Keratinocyte (primary cell): ENCODE data around the gene PRKAR1B. TPM values are rescaled to one million over a fixed set of nuclear protein-coding genes. Genes with fewer than 3 reads are reported as not detected.

Source experiments
- DNase-seq: peaks from one replicate; pipeline ENCODE4 v3.0.0-alpha.2; 2011; ENCODE audit warnings: low read depth, missing footprints, low spot score
- FAIRE-seq: peaks from 2 replicates; lab custom pipeline; 2011; peaks lifted over from hg19 to GRCh38; lab: Jason Lieb, UNC
- H2AFZ ChIP-seq: 2 replicates; pipeline ENCODE4 v1.6.0; 2012; ENCODE audit warnings: low read length, control low read depth, inconsistent platforms; ENCODE audit not compliant: control insufficient read depth
- H3K27ac ChIP-seq: 2 replicates; pipeline ENCODE4 v1.5.1; 2011; ENCODE audit warnings: low read length; ENCODE audit not compliant: control insufficient read depth, insufficient read depth
- H3K27me3 ChIP-seq: 3 replicates; pipeline ENCODE4 v1.6.0; 2011; ENCODE audit warnings: low read length; ENCODE audit not compliant: control insufficient read depth, insufficient read depth; ENCODE audit errors: extremely low read depth
- H3K36me3 ChIP-seq, 2 experiments: 2 replicates in 1 of 2; 3 replicates in 1 of 2; pipeline ENCODE4 v1.5.1; 2011; ENCODE audit warnings: low read length in 2 of 2, mild to moderate bottlenecking in 1 of 2; ENCODE audit not compliant: control insufficient read depth in 2 of 2, insufficient read depth in 2 of 2; ENCODE audit errors: extremely low read depth in 1 of 2
- H3K4me1 ChIP-seq: 3 replicates; pipeline ENCODE4 v1.5.1; 2011; ENCODE audit warnings: low read length; ENCODE audit not compliant: control insufficient read depth, insufficient read depth; ENCODE audit errors: extremely low read depth
- H3K4me2 ChIP-seq: 3 replicates; pipeline ENCODE4 v1.6.0; 2011; ENCODE audit warnings: low read depth, low read length; ENCODE audit not compliant: control insufficient read depth, insufficient read depth; ENCODE audit errors: extremely low read depth
- H3K4me3 ChIP-seq, 3 experiments: fragments of 200-600 bp in 1 of 3; sonication (generic) in 1 of 3; 2 replicates in 2 of 3; 3 replicates in 1 of 3; pipeline ENCODE4 v1.5.1; 2011 to 2016; ENCODE audit warnings: low read length in 3 of 3, mild to moderate bottlenecking in 3 of 3, control low read depth in 2 of 3, inconsistent platforms in 1 of 3, low read depth in 1 of 3, mixed read lengths in 1 of 3, mixed run types in 1 of 3, moderate library complexity in 1 of 3; ENCODE audit not compliant: control insufficient read depth in 2 of 3, insufficient read depth in 2 of 3; ENCODE audit errors: extremely low read depth in 1 of 3
- H3K79me2 ChIP-seq: 2 replicates; pipeline ENCODE4 v1.6.0; 2012; ENCODE audit warnings: low read length; ENCODE audit not compliant: control insufficient read depth, insufficient read depth
- H3K9ac ChIP-seq: 3 replicates; pipeline ENCODE4 v1.6.0; 2011; ENCODE audit warnings: low read length; ENCODE audit not compliant: control insufficient read depth, insufficient read depth; ENCODE audit errors: extremely low read depth
- H3K9me1 ChIP-seq: 3 replicates; pipeline ENCODE4 v1.6.0; 2011; ENCODE audit warnings: low read length; ENCODE audit not compliant: control insufficient read depth, insufficient read depth; ENCODE audit errors: extremely low read depth
- H3K9me3 ChIP-seq: 2 replicates; pipeline ENCODE4 v1.5.1; 2012; ENCODE audit warnings: low read depth, low read length; ENCODE audit not compliant: control insufficient read depth
- H4K20me1 ChIP-seq: 3 replicates; pipeline ENCODE4 v1.6.0; 2011; ENCODE audit warnings: low read length; ENCODE audit not compliant: control insufficient read depth, insufficient read depth; ENCODE audit errors: extremely low read depth
- CTCF ChIP-seq, 3 experiments: IDR thresholded peaks in 1 of 3; conservative IDR thresholded peaks in 1 of 3; optimal IDR thresholded peaks in 1 of 3; 2 replicates in 2 of 3; 3 replicates in 1 of 3; pipeline versions ENCODE3 to v1.5.1; 2011; ENCODE audit warnings: low read length in 3 of 3, mild to moderate bottlenecking in 3 of 3, moderate library complexity in 2 of 3, control low read depth in 1 of 3, inconsistent platforms in 1 of 3; ENCODE audit not compliant: insufficient read depth in 2 of 3; ENCODE audit errors: extremely low read depth in 1 of 3
- EZH2 ChIP-seq: IDR thresholded peaks from one replicate; pipeline ENCODE4 v1.6.1; 2012; ENCODE audit warnings: inconsistent platforms, mild to moderate bottlenecking, low read length, moderate library complexity
- dilution Hi-C: fragments of 300-500 bp; cut with MboI; formaldehyde crosslinking; loops from one replicate; pipeline ENCODE4 v1.7.0; 2020; ENCODE audit warnings: low sequenced_read_pairs; ENCODE audit not compliant: extremely low pct_ligation_motif_present
- polyA plus RNA-seq, 5 experiments: library from polyadenylated mRNA; depleted of rRNA in 3 of 5; stranded (reverse) in 3 of 5; stranded (forward) in 1 of 5; unstranded in 1 of 5; fragments of >200 nt; gene quantifications; 1 replicate in 1 of 5; 2 replicates in 3 of 5; 3 replicates in 1 of 5; pipeline versions ENCODE4 v1.2.1 to v1.2.3, GENCODE V29; 2011 to 2012; ENCODE audit warnings: missing spikeins in 2 of 5, low read depth in 1 of 5, low replicate concordance in 1 of 5

Gene PRKAR1B
- polyA plus RNA-seq, 1 donor (not counting 4 experiments of a cell fraction or from before 2014, with no cell fraction given), result 10.8 TPM

GRCh38 chr7:542131-542712 is 184.9 kb downstream of the PRKAR1B start:
- Histone ChIP-seq H4K20me1 (no peaks in the 10 kb centered on the region), H3K9me1 (no peaks in the 10 kb centered on the region), H3K4me1 (peaks cover 41% of the 10 kb centered on the region), H3K36me3 (no peaks in the 10 kb centered on the region), H3K27ac (no peak overlapping the region), H2AFZ (no peak overlapping the region), H3K9ac (no peak overlapping the region), H3K27me3 (no peaks in the 10 kb centered on the region), H3K4me3 (no peak overlapping the region), H3K4me2 (peak overlapping the region; percentile 28), H3K9me3 (no peaks in the 10 kb centered on the region), H3K79me2 (no peaks in the 10 kb centered on the region)
- FAIRE-seq, result no peak
- no peak for DNase-seq
- dilution Hi-C loops, result no loop called here
- no peak for TF ChIP-seq EZH2
- TF ChIP-seq CTCF (optimal IDR thresholded peaks at IDR 0.05 in 1 of 3, IDR thresholded peaks at IDR 0.05 in 1 of 3, conservative IDR thresholded peaks at IDR 0.05 in 1 of 3; ENCODE audit: extremely low read depth in 1 of 3, insufficient read depth in 2 of 3, low read length in 3 of 3), result no peak

- H3K27ac ChIP-seq, result no peak overlapping the region
- dilution Hi-C loops, result no loop called here
- DNase-seq (no peak), FAIRE-seq (no peak)
- H3K9me1 ChIP-seq, result no peaks in the 10 kb centered on the region
- H4K20me1 ChIP-seq, result no peaks in the 10 kb centered on the region
- H3K4me1 ChIP-seq, result peaks cover 41% of the 10 kb centered on the region
- TF ChIP-seq EZH2 (no peak), CTCF (optimal IDR thresholded peaks at IDR 0.05 in 1 of 3, IDR thresholded peaks at IDR 0.05 in 1 of 3, conservative IDR thresholded peaks at IDR 0.05 in 1 of 3; ENCODE audit: extremely low read depth in 1 of 3, insufficient read depth in 2 of 3, low read length in 3 of 3) (no peak)
- no peak overlapping the region for H3K4me3 ChIP-seq
- no peak overlapping the region for H2AFZ ChIP-seq
- no peaks in the 10 kb centered on the region for H3K9me3 ChIP-seq
- H3K79me2 ChIP-seq, result no peaks in the 10 kb centered on the region
- H3K9ac ChIP-seq, result no peak overlapping the region
- no peaks in the 10 kb centered on the region for H3K27me3 ChIP-seq
- no peaks in the 10 kb centered on the region for H3K36me3 ChIP-seq
- no peak overlapping the region for H3K4me2 ChIP-seq
These were observed 185.4 kb downstream of the PRKAR1B start for GRCh38 chr7:541661-542060.
